Measurements from ENCODE around the gene ARL6IP1. TPM values are rescaled to one million over a fixed set of nuclear protein-coding genes. Genes with fewer than 3 reads are reported as not detected.

ARL6IP1 gene
- polyA plus RNA-seq, 3 donors: 89.0 to 158 (median 142) TPM

DNA sequence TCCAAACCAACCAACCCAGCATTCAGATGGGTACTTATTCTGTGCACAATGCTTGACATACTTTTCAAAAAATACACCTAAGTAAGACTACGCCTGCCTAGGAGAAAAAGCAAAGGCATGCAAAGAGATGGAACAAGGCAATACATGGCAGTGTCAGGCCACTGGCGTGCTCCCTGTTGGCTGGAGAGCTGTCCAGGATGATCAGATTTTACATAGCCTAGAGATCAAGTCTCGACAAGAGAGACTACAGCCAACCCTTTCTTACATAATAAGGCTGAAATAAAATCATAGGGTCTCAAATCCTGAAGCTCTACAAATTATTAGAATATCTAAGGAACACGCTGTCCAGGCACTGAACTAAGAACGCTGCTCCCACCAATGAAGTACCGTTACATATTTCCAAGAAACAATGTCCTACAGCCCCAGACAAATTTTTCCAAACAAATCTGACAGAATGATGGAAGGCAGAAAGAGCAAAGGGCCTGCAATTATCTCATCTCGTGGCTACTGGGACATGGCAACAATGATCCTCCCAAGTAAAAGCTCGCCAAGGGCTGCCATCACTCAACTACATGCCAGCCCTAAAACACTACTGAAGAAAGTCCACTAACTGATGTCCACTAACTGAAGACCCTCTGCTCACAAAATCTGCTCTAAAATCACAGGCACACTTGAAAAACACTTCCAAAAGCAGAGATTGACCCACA is 16.3 kb downstream of the ARL6IP1 start:
- no peak overlapping the region for H2AFZ ChIP-seq (ENCODE audit: insufficient read depth, low read depth, low read length, poor library complexity, severe bottlenecking)
- H3K4me1 Mint-ChIP-seq: peaks cover 41% of the 10 kb centered on the region
- no peak for DNase-seq
- H4K20me1 ChIP-seq (ENCODE audit: insufficient read depth, low read length): peaks cover 73% of the 10 kb centered on the region
- H3K27me3 ChIP-seq (ENCODE audit: control insufficient read depth in 2 of 2, insufficient read depth in 2 of 2, low read length in 2 of 2): no peaks in the 10 kb centered on the region
- peaks cover 58 to 71% of the 10 kb centered on the region in 2 donors for H3K36me3 Mint-ChIP-seq
- H3K4me2 ChIP-seq (replicated peaks; ENCODE audit: extremely low read depth, low read length, poor library complexity, severe bottlenecking): no peak overlapping the region
- no peaks in the 10 kb centered on the region for H3K27me3 Mint-ChIP-seq (ENCODE audit: low read depth in 3 of 3)
- peaks cover 21 to 28% of the 10 kb centered on the region in 2 donors for H3K4me1 ChIP-seq (ENCODE audit: control insufficient read depth in 1 of 2, insufficient read depth in 2 of 2, low read length in 2 of 2)
- H3K27ac Mint-ChIP-seq: peak overlapping the region in 2 of 7 donors; percentile 37 to 81
- H3K9ac ChIP-seq (ENCODE audit: insufficient read depth, low read length, poor library complexity, severe bottlenecking): no peak overlapping the region
- peak overlapping the region in 1 of 2 donors; percentile 37 for H3K27ac ChIP-seq (ENCODE audit: low read depth in 1 of 2, low read length in 2 of 2)
- H3K9me3 Mint-ChIP-seq: peaks cover 0 to 3% (median 0%) of the 10 kb centered on the region in 7 donors
- intact Hi-C loops (cut with micrococcal nuclease): no loop called here
- no peaks in the 10 kb centered on the region for H3K9me3 ChIP-seq (replicated peaks in 1 of 2; ENCODE audit: control insufficient read depth in 1 of 2, insufficient read depth in 1 of 2, low read length in 2 of 2)
- TF ChIP-seq, protein P1, sequence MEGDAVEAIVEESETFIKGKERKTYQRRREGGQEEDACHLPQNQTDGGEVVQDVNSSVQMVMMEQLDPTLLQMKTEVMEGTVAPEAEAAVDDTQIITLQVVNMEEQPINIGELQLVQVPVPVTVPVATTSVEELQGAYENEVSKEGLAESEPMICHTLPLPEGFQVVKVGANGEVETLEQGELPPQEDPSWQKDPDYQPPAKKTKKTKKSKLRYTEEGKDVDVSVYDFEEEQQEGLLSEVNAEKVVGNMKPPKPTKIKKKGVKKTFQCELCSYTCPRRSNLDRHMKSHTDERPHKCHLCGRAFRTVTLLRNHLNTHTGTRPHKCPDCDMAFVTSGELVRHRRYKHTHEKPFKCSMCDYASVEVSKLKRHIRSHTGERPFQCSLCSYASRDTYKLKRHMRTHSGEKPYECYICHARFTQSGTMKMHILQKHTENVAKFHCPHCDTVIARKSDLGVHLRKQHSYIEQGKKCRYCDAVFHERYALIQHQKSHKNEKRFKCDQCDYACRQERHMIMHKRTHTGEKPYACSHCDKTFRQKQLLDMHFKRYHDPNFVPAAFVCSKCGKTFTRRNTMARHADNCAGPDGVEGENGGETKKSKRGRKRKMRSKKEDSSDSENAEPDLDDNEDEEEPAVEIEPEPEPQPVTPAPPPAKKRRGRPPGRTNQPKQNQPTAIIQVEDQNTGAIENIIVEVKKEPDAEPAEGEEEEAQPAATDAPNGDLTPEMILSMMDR (IDR thresholded peaks at IDR 0.05): no peak
- peaks cover 68% of the 10 kb centered on the region for H3K79me2 ChIP-seq (ENCODE audit: insufficient read depth, low read length)
- WGBS (ENCODE audit: insufficient coverage): 83% methylated on average over 3 of the region's 8 CpGs
- no peak overlapping the region for H3K4me3 Mint-ChIP-seq
- H3K36me3 ChIP-seq (replicated peaks in 1 of 2; ENCODE audit: control insufficient read depth in 1 of 2, insufficient read depth in 2 of 2, low read length in 2 of 2): peaks cover 59 to 67% of the 10 kb centered on the region in 2 donors
- no peak overlapping the region for H3K4me3 ChIP-seq (replicated peaks in 1 of 3; ENCODE audit: low read depth in 2 of 3, low read length in 3 of 3)

DNA sequence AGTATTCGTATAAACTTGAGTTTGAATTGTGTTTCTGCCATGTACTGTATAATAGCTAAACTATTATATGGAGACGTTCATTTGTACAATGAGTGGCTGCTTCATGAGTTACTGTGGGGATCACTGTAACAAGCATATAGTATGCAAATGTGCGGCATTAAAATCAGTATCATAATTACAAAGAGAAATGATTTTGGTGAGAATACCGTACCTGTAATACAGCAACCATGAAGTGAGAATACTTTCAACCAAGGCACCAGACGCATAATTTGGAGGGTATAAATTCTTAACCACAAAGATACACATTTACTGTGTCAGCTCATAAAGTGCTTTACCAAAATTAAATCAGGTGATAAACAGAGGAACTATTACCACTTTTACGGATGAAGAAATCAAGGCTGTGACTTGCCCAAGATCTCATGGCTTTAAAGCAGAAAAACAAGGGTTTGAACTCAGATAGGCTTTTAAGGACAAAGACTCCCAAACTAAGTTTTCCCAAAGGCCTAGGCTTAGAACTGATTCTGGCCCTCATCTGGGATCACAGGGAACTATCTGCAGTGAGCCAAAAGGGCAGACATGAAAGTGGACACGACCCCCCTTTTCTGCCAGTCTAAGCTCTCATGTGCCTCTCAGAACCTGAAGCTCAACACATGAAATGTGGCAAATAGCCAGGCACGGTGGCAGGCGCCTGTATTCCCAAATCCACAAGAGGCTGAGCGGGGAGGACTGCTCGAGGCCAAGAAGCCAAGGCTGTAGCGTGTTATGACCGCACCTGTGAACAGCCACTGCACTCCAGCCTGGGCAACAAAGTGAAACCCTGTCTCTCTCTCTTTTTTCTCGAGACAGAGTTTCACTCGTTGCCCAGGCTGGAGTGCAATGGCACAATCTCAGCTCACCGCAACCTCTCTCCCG is 17.7 kb downstream of the ARL6IP1 start:
- no peaks in the 10 kb centered on the region for H3K9me3 ChIP-seq (replicated peaks in 1 of 2; ENCODE audit: control insufficient read depth in 1 of 2, insufficient read depth in 1 of 2, low read length in 2 of 2)
- Mint-ChIP-seq H3K36me3 (peaks cover 56 to 66% of the 10 kb centered on the region in 2 donors), H3K4me1 (peaks cover 35% of the 10 kb centered on the region), H3K27me3 (ENCODE audit: low read depth in 3 of 3) (no peaks in the 10 kb centered on the region), H3K9me3 (no peaks in the 10 kb centered on the region), H3K4me3 (no peak overlapping the region), H3K27ac (peak overlapping the region in 4 of 7 donors; percentile 28 to 72 (median 59))
- WGBS (ENCODE audit: insufficient coverage): over 99% methylated on average over 11 of the region's 17 CpGs
- H3K4me2 ChIP-seq (replicated peaks; ENCODE audit: extremely low read depth, low read length, poor library complexity, severe bottlenecking): no peak overlapping the region
- no peak overlapping the region for H3K9ac ChIP-seq (ENCODE audit: insufficient read depth, low read length, poor library complexity, severe bottlenecking)
- no peak for DNase-seq
- TF ChIP-seq, protein P1 (IDR thresholded peaks at IDR 0.05): no peak
- intact Hi-C loops (cut with micrococcal nuclease): no loop called here
- no peak overlapping the region for H2AFZ ChIP-seq (ENCODE audit: insufficient read depth, low read depth, low read length, poor library complexity, severe bottlenecking)
- peaks cover 64% of the 10 kb centered on the region for H4K20me1 ChIP-seq (ENCODE audit: insufficient read depth, low read length)
- H3K27me3 ChIP-seq (ENCODE audit: control insufficient read depth in 2 of 2, insufficient read depth in 2 of 2, low read length in 2 of 2): no peaks in the 10 kb centered on the region
- peaks cover 59 to 64% of the 10 kb centered on the region in 2 donors for H3K36me3 ChIP-seq (replicated peaks in 1 of 2; ENCODE audit: control insufficient read depth in 1 of 2, insufficient read depth in 2 of 2, low read length in 2 of 2)
- H3K4me3 ChIP-seq (replicated peaks in 1 of 3; ENCODE audit: low read depth in 2 of 3, low read length in 3 of 3): no peak overlapping the region
- H3K79me2 ChIP-seq (ENCODE audit: insufficient read depth, low read length): peaks cover 55% of the 10 kb centered on the region
- peaks cover 13 to 18% of the 10 kb centered on the region in 2 donors for H3K4me1 ChIP-seq (ENCODE audit: control insufficient read depth in 1 of 2, insufficient read depth in 2 of 2, low read length in 2 of 2)
- peak overlapping the region in 1 of 2 donors; percentile 51 for H3K27ac ChIP-seq (ENCODE audit: low read depth in 1 of 2, low read length in 2 of 2)
